HepG2 (cell line): ENCODE results near the gene BBS1. TPM values are rescaled to one million over a fixed set of nuclear protein-coding genes. Genes with fewer than 3 reads are reported as not detected.

Experiments used
- EP300 ChIP-seq, 3 experiments: sonication (generic) in 1 of 3; formaldehyde crosslinking in 1 of 3; IDR thresholded peaks; 2 replicates each; pipeline versions ENCODE4 v1.5.1 to v1.6.1; 2011 to 2020; ENCODE audit warnings: low read depth in 2 of 3, low read length in 2 of 3, borderline replicate concordance in 1 of 3, improper control_type of control experiment in 1 of 3, mild to moderate bottlenecking in 1 of 3, missing genetic modification reagents in 1 of 3, moderate library complexity in 1 of 3
- GATAD1 ChIP-seq: IDR thresholded peaks from 2 replicates; pipeline ENCODE4 v1.6.1; 2016; ENCODE audit warnings: missing genetic modification reagents, missing compliant biosample characterization
- HOXA3 ChIP-seq: sonication (generic); formaldehyde crosslinking; IDR thresholded peaks from 2 replicates; pipeline ENCODE4 v1.5.0; 2020; ENCODE audit warnings: missing genetic modification reagents
- KDM1A ChIP-seq: IDR thresholded peaks from 2 replicates; pipeline ENCODE4 v1.6.1; 2016; ENCODE audit warnings: missing compliant biosample characterization
- KDM5A ChIP-seq: fragments of 200-600 bp; sonication (generic); IDR thresholded peaks from 2 replicates; pipeline ENCODE4 v1.7.0; 2018; ENCODE audit warnings: antibody characterized with exemption, mild to moderate bottlenecking, low read length, borderline replicate concordance
- NFIB ChIP-seq: sonication (generic); formaldehyde crosslinking; IDR thresholded peaks from 2 replicates; pipeline ENCODE4 v1.9.0; 2021; ENCODE audit warnings: missing genetic modification reagents, mild to moderate bottlenecking, borderline replicate concordance
- PHF20 ChIP-seq: sonication (generic); formaldehyde crosslinking; IDR thresholded peaks from 2 replicates; pipeline ENCODE4 v1.5.0; 2020; ENCODE audit warnings: mild to moderate bottlenecking, missing genetic modification reagents
- SPEN ChIP-seq: sonication (generic); formaldehyde crosslinking; IDR thresholded peaks from 2 replicates; pipeline ENCODE4 v1.5.1; 2020; ENCODE audit warnings: low read depth, mild to moderate bottlenecking, missing genetic modification reagents
- TARDBP ChIP-seq: sonication (generic); formaldehyde crosslinking; IDR thresholded peaks from 2 replicates; pipeline ENCODE4 v1.8.0; 2022; ENCODE audit warnings: mild to moderate bottlenecking, missing genetic modification reagents
- TBL1XR1 ChIP-seq: fragments of 150-350 bp; IDR thresholded peaks from 2 replicates; pipeline ENCODE4 v1.6.1; 2014; ENCODE audit warnings: borderline replicate concordance, low read length; ENCODE audit not compliant: partially characterized antibody
- THYN1 ChIP-seq: sonication (generic); formaldehyde crosslinking; IDR thresholded peaks from 2 replicates; pipeline ENCODE4 v1.8.1; 2023; ENCODE audit warnings: low read depth, mild to moderate bottlenecking, moderate library complexity, missing genetic modification reagents, borderline replicate concordance
- WIZ ChIP-seq: sonication (generic); formaldehyde crosslinking; IDR thresholded peaks from 2 replicates; pipeline ENCODE4 v1.5.1; 2020; ENCODE audit warnings: mild to moderate bottlenecking, missing genetic modification reagents
- XRCC5 ChIP-seq: fragments of 200-400 bp; formaldehyde crosslinking; optimal IDR thresholded peaks from 2 replicates; pipeline ENCODE3; 2017; ENCODE audit warnings: mild to moderate bottlenecking, low read length
- ZNF12 ChIP-seq: sonication (generic); formaldehyde crosslinking; IDR thresholded peaks from 2 replicates; pipeline ENCODE4 v1.5.0; 2020; ENCODE audit warnings: missing genetic modification reagents
- ZNF317 ChIP-seq: sonication (generic); formaldehyde crosslinking; IDR thresholded peaks from 2 replicates; pipeline ENCODE4 v1.5.0; 2020; ENCODE audit warnings: mild to moderate bottlenecking, missing genetic modification reagents
- ZNF326 ChIP-seq: sonication (generic); formaldehyde crosslinking; IDR thresholded peaks from 2 replicates; pipeline ENCODE4 v1.4.0; 2020; ENCODE audit warnings: missing genetic modification reagents, borderline replicate concordance
- ZNF552 ChIP-seq: sonication (generic); formaldehyde crosslinking; IDR thresholded peaks from 2 replicates; pipeline ENCODE4 v1.9.0; 2022; ENCODE audit warnings: missing genetic modification reagents, mild to moderate bottlenecking, borderline replicate concordance
- ZNF567 ChIP-seq: sonication (generic); formaldehyde crosslinking; IDR thresholded peaks from 2 replicates; pipeline ENCODE4 v1.8.1; 2023; ENCODE audit warnings: mild to moderate bottlenecking, missing genetic modification reagents, borderline replicate concordance
- ZNF629 ChIP-seq: sonication (generic); formaldehyde crosslinking; conservative IDR thresholded peaks from 2 replicates; pipeline ENCODE4 v1.5.0; 2020; ENCODE audit warnings: missing genetic modification reagents
- ZSCAN31 ChIP-seq: sonication (generic); formaldehyde crosslinking; IDR thresholded peaks from 2 replicates; pipeline ENCODE4 v1.5.0; 2020; ENCODE audit warnings: low read depth, mild to moderate bottlenecking, missing genetic modification reagents
- polyA plus RNA-seq, 8 experiments: library from polyadenylated mRNA; depleted of rRNA in 3 of 8; stranded (reverse) in 7 of 8; unstranded in 1 of 8; fragments of >200 nt; fragmentation: Illumina TruSeq in 4 of 8; extraction: Trizol in 4 of 8; gene quantifications; 2 replicates each; pipeline versions ENCODE4 v1.2.1 to v1.2.3, GENCODE V29; 2011 to 2016; ENCODE audit warnings: low read depth in 4 of 8, missing spikeins in 1 of 8, mixed read lengths in 1 of 8; ENCODE audit not compliant: insufficient read depth in 1 of 8
- total RNA-seq, 5 experiments: library from RNA; depleted of rRNA; stranded (reverse); fragments of >200 nt; fragmentation: Illumina TruSeq; extraction: Trizol; gene quantifications; 2 replicates each; pipeline ENCODE4 v1.2.3, GENCODE V29; 2016; ENCODE audit warnings: low read depth in 1 of 5
- TF ChIP-seq, protein P1 (sequence below): sonication (generic); formaldehyde crosslinking; IDR thresholded peaks from 2 replicates; pipeline ENCODE4 v1.4.0; 2020; ENCODE audit warnings: missing genetic modification reagents
- TF ChIP-seq, protein P2 (sequence below): sonication (generic); formaldehyde crosslinking; IDR thresholded peaks from 2 replicates; pipeline ENCODE4 v1.4.0; 2020; ENCODE audit warnings: missing genetic modification reagents
- TF ChIP-seq, protein P3 (sequence below): sonication (generic); formaldehyde crosslinking; IDR thresholded peaks from 2 replicates; pipeline ENCODE4 v1.8.0; 2023; ENCODE audit warnings: mild to moderate bottlenecking, missing genetic modification reagents
- TF ChIP-seq, protein P4 (sequence below): sonication (generic); formaldehyde crosslinking; IDR thresholded peaks from 2 replicates; pipeline ENCODE4 v1.4.0; 2020; ENCODE audit warnings: low read depth, mild to moderate bottlenecking, missing genetic modification reagents

The BBS1 gene
- total and polyA plus RNA-seq, 2 of the 13 experiments (the other 11 are each of a cell fraction or from before 2014, with no cell fraction given), result 11.7 to 14.1 TPM

DNA sequence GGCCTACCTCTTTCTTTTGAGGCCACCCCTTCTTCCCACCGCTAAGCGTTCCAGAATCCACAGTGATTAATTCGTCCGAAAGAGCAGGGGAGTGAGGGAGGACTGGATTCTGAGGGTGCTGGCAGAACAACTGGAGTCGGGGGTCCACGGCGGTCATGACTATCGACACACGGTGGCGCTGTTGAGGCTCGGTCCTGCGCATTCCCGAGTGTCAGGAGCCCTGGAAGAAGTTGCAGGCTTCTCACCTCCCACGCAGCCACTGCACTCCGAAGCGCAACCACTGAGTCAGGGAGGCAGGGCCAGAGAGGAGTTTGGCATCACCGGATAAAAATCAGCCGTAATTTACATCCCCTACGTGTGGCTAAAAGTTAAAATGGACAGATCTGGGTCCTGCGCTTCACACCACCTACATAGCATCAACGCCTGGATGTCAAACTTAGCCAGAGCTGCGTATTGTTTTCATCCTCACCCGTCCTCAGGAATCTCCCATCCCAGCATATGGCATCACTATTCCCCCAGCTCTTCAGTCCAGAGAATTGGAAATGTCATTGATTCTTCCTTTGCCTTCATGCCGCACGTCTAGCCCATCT is 68.7 kb downstream of the BBS1 start (continued):
- TF ChIP-seq ZNF567 (CRISPR knock-in tag), result 0 out of 2 replicates have a peak, but pooled peaks have one; percentile 24
- TF ChIP-seq, protein P1, sequence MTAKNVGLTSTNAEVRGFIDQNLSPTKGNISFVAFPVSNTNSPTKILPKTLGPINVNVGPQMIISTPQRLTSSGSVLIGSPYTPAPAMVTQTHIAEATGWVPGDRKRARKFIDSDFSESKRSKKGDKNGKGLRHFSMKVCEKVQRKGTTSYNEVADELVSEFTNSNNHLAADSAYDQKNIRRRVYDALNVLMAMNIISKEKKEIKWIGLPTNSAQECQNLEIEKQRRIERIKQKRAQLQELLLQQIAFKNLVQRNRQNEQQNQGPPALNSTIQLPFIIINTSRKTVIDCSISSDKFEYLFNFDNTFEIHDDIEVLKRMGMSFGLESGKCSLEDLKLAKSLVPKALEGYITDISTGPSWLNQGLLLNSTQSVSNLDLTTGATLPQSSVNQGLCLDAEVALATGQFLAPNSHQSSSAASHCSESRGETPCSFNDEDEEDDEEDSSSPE (CRISPR knock-in tag), result 0 out of 2 replicates have a peak, but pooled peaks have one; percentile 32
- TF ChIP-seq SPEN, result no peak
- no peak for TF ChIP-seq ZSCAN31
- TF ChIP-seq TARDBP, result no peak; the same call in 1 of the 2 replicates
- TF ChIP-seq, protein P2, sequence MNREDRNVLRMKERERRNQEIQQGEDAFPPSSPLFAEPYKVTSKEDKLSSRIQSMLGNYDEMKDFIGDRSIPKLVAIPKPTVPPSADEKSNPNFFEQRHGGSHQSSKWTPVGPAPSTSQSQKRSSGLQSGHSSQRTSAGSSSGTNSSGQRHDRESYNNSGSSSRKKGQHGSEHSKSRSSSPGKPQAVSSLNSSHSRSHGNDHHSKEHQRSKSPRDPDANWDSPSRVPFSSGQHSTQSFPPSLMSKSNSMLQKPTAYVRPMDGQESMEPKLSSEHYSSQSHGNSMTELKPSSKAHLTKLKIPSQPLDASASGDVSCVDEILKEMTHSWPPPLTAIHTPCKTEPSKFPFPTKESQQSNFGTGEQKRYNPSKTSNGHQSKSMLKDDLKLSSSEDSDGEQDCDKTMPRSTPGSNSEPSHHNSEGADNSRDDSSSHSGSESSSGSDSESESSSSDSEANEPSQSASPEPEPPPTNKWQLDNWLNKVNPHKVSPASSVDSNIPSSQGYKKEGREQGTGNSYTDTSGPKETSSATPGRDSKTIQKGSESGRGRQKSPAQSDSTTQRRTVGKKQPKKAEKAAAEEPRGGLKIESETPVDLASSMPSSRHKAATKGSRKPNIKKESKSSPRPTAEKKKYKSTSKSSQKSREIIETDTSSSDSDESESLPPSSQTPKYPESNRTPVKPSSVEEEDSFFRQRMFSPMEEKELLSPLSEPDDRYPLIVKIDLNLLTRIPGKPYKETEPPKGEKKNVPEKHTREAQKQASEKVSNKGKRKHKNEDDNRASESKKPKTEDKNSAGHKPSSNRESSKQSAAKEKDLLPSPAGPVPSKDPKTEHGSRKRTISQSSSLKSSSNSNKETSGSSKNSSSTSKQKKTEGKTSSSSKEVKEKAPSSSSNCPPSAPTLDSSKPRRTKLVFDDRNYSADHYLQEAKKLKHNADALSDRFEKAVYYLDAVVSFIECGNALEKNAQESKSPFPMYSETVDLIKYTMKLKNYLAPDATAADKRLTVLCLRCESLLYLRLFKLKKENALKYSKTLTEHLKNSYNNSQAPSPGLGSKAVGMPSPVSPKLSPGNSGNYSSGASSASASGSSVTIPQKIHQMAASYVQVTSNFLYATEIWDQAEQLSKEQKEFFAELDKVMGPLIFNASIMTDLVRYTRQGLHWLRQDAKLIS, result no peak
- no peak for TF ChIP-seq ZNF317 (CRISPR knock-in tag)
- TF ChIP-seq XRCC5, result peak; percentile 47
- TF ChIP-seq ZNF326 (CRISPR knock-in tag), result no peak
- no peak for TF ChIP-seq THYN1 (CRISPR knock-in tag)
- no peak for TF ChIP-seq ZNF12 (CRISPR knock-in tag)
- TF ChIP-seq HOXA3, result peak; percentile 39; the same call in 1 of the 2 replicates
- no peak for TF ChIP-seq GATAD1
- TF ChIP-seq ZNF629 (CRISPR knock-in tag), result no peak
- TF ChIP-seq, protein P3, sequence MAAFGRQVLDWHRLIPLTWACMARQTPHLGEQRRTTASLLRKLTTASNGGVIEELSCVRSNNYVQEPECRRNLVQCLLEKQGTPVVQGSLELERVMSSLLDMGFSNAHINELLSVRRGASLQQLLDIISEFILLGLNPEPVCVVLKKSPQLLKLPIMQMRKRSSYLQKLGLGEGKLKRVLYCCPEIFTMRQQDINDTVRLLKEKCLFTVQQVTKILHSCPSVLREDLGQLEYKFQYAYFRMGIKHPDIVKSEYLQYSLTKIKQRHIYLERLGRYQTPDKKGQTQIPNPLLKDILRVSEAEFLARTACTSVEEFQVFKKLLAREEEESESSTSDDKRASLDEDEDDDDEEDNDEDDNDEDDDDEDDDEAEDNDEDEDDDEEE (CRISPR knock-in tag), result no peak
- no peak for TF ChIP-seq KDM1A (CRISPR knock-in tag)
- TF ChIP-seq, protein P4, sequence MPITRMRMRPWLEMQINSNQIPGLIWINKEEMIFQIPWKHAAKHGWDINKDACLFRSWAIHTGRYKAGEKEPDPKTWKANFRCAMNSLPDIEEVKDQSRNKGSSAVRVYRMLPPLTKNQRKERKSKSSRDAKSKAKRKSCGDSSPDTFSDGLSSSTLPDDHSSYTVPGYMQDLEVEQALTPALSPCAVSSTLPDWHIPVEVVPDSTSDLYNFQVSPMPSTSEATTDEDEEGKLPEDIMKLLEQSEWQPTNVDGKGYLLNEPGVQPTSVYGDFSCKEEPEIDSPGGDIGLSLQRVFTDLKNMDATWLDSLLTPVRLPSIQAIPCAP (CRISPR knock-in tag), result no peak
- TF ChIP-seq WIZ (CRISPR knock-in tag), result no peak
- TF ChIP-seq NFIB (CRISPR knock-in tag), result no peak
- no peak for TF ChIP-seq KDM5A
- TF ChIP-seq ZNF552 (CRISPR knock-in tag), result no peak
- TF ChIP-seq TBL1XR1, result no peak
- no peak for TF ChIP-seq PHF20 (CRISPR knock-in tag)
- TF ChIP-seq EP300 (IDR thresholded peaks at IDR 0.05; ENCODE audit: low read depth in 2 of 2, low read length in 2 of 2), result no peak
- TF ChIP-seq EP300 (CRISPR knock-in tag; IDR thresholded peaks at IDR 0.05; ENCODE audit: borderline replicate concordance), result no peak
